ENCODE measurements around the gene CTNNA2.
"Not testable (repeated sequence)": the region's sequence is repeated elsewhere in the genome, so short reads cannot be mapped to it uniquely, and the experiment has no call there.

CTNNA2 gene

GRCh38 chr2:80091237-80091636 is 578.4 kb downstream of the CTNNA2 start:
- H3K18ac ChIP-seq (ENCODE audit: low read depth in 1 of 2, low read length in 2 of 2) = no peak overlapping the region
- no peak overlapping the region for H2BK120ac ChIP-seq (ENCODE audit: low read depth, low read length)
- H4K8ac ChIP-seq (ENCODE audit: low read length) = no peak overlapping the region
- WGBS = 71% methylated on average over 4 of the region's 4 CpGs
- no peak overlapping the region for H3K23ac ChIP-seq (ENCODE audit: low read length in 2 of 2)
- H3K27ac ChIP-seq (ENCODE audit: low read length, poor library complexity, severe bottlenecking) = no peak overlapping the region
- no peaks in the 10 kb centered on the region for H3K36me3 ChIP-seq (ENCODE audit: control insufficient read depth in 1 of 2, insufficient read depth in 2 of 2, low read depth in 1 of 2, low read length in 2 of 2)
- H3K9ac ChIP-seq (ENCODE audit: low read length) = no peak overlapping the region
- H3K4ac ChIP-seq (ENCODE audit: low read depth in 1 of 2, low read length in 2 of 2) = no peak overlapping the region
- no peaks in the 10 kb centered on the region for H3K4me1 ChIP-seq (ENCODE audit: control insufficient read depth, insufficient read depth, low read depth, low read length)
- no peak overlapping the region for H3K4me2 ChIP-seq (ENCODE audit: low read length, poor library complexity, severe bottlenecking)
- H2BK15ac ChIP-seq (ENCODE audit: low read depth, poor library complexity, severe bottlenecking) = no peak overlapping the region
- H3K14ac ChIP-seq (ENCODE audit: low read length in 2 of 2) = no peak overlapping the region
- H2BK12ac ChIP-seq (ENCODE audit: low read length in 2 of 2) = no peak overlapping the region
- H2BK5ac ChIP-seq (ENCODE audit: low read depth, low read length, poor library complexity, severe bottlenecking) = no peak overlapping the region
- H2AFZ ChIP-seq (ENCODE audit: low read depth, low read length) = no peak overlapping the region
- H3K9me3 ChIP-seq (ENCODE audit: control insufficient read depth, low read length) = no peaks in the 10 kb centered on the region
- H3K27me3 ChIP-seq (ENCODE audit: control insufficient read depth in 1 of 2, insufficient read depth in 1 of 2, low read length in 2 of 2) = no peaks in the 10 kb centered on the region
- H3K79me1 ChIP-seq (replicated peaks; ENCODE audit: low read length, poor library complexity, severe bottlenecking) = no peaks in the 10 kb centered on the region
- no peak overlapping the region for H3K4me3 ChIP-seq (ENCODE audit: insufficient read depth in 1 of 2, low read depth in 1 of 2, low read length in 2 of 2)
- H4K91ac ChIP-seq (ENCODE audit: low read length) = no peak overlapping the region
- H2AK5ac ChIP-seq (ENCODE audit: low read length, severe bottlenecking) = no peak overlapping the region
- no peak for DNase-seq

GRCh38 chr2:80092474-80092873 is 579.6 kb downstream of the CTNNA2 start:
- Histone ChIP-seq H4K91ac (ENCODE audit: low read length) (no peak overlapping the region), H4K8ac (ENCODE audit: low read length) (no peak overlapping the region), H3K27me3 (ENCODE audit: control insufficient read depth in 1 of 2, insufficient read depth in 1 of 2, low read length in 2 of 2) (no peaks in the 10 kb centered on the region), H3K23ac (ENCODE audit: low read length in 2 of 2) (no peak overlapping the region), H3K4me1 (ENCODE audit: control insufficient read depth, insufficient read depth, low read depth, low read length) (no peaks in the 10 kb centered on the region), H2AK5ac (ENCODE audit: low read length, severe bottlenecking) (no peak overlapping the region), H3K4me3 (ENCODE audit: insufficient read depth in 1 of 2, low read depth in 1 of 2, low read length in 2 of 2) (no peak overlapping the region), H2BK15ac (ENCODE audit: low read depth, poor library complexity, severe bottlenecking) (no peak overlapping the region), H3K27ac (ENCODE audit: low read length, poor library complexity, severe bottlenecking) (no peak overlapping the region), H2AFZ (ENCODE audit: low read depth, low read length) (no peak overlapping the region), H3K4ac (ENCODE audit: low read depth in 1 of 2, low read length in 2 of 2) (no peak overlapping the region), H2BK12ac (ENCODE audit: low read length in 2 of 2) (no peak overlapping the region), H2BK5ac (ENCODE audit: low read depth, low read length, poor library complexity, severe bottlenecking) (no peak overlapping the region), H3K4me2 (ENCODE audit: low read length, poor library complexity, severe bottlenecking) (no peak overlapping the region), H3K14ac (ENCODE audit: low read length in 2 of 2) (no peak overlapping the region), H2BK120ac (ENCODE audit: low read depth, low read length) (no peak overlapping the region), H3K9me3 (ENCODE audit: control insufficient read depth, low read length) (no peaks in the 10 kb centered on the region), H3K9ac (ENCODE audit: low read length) (no peak overlapping the region), H3K79me1 (replicated peaks; ENCODE audit: low read length, poor library complexity, severe bottlenecking) (no peaks in the 10 kb centered on the region), H3K18ac (ENCODE audit: low read depth in 1 of 2, low read length in 2 of 2) (no peak overlapping the region), H3K36me3 (ENCODE audit: control insufficient read depth in 1 of 2, insufficient read depth in 2 of 2, low read depth in 1 of 2, low read length in 2 of 2) (no peaks in the 10 kb centered on the region)
- no peak for DNase-seq

DNA sequence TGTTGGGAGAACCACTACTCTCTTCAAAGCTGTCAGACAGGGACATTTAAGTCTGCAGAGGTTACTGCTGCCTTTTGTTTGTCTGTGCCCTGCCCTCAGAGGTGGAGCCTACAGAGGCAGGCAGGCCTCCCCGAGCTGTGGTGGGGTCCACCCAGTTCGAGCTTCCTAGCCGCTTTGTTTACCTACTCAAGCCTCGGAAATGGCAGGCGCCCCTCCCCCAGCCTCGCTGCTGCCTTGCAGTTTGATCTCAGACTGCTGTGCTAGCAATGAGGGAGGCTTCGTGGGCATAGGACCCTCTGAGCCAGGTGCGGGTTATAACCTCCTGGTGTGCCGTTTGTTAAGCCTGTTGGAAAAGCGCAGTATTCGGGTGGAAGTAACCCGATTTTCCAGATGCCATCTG is 585.7 kb downstream of the CTNNA2 start:
- H3K36me3 ChIP-seq (ENCODE audit: control insufficient read depth in 1 of 2, insufficient read depth in 2 of 2, low read depth in 1 of 2, low read length in 2 of 2); H3K27ac ChIP-seq (ENCODE audit: low read length, poor library complexity, severe bottlenecking); H2BK15ac ChIP-seq (ENCODE audit: low read depth, poor library complexity, severe bottlenecking); H2BK5ac ChIP-seq (ENCODE audit: low read depth, low read length, poor library complexity, severe bottlenecking); H3K18ac ChIP-seq (ENCODE audit: low read depth in 1 of 2, low read length in 2 of 2); H2AFZ ChIP-seq (ENCODE audit: low read depth, low read length); H2AK5ac ChIP-seq (ENCODE audit: low read length, severe bottlenecking); H3K79me1 ChIP-seq (replicated peaks; ENCODE audit: low read length, poor library complexity, severe bottlenecking); H2BK12ac ChIP-seq (ENCODE audit: low read length in 2 of 2); H3K4me1 ChIP-seq (ENCODE audit: control insufficient read depth, insufficient read depth, low read depth, low read length); H4K8ac ChIP-seq (ENCODE audit: low read length); H3K9ac ChIP-seq (ENCODE audit: low read length); H3K4me3 ChIP-seq (ENCODE audit: insufficient read depth in 1 of 2, low read depth in 1 of 2, low read length in 2 of 2); H3K4me2 ChIP-seq (ENCODE audit: low read length, poor library complexity, severe bottlenecking); H3K4ac ChIP-seq (ENCODE audit: low read depth in 1 of 2, low read length in 2 of 2); H3K14ac ChIP-seq (ENCODE audit: low read length in 2 of 2); DNase-seq; H3K23ac ChIP-seq (ENCODE audit: low read length in 2 of 2); H3K27me3 ChIP-seq (ENCODE audit: control insufficient read depth in 1 of 2, insufficient read depth in 1 of 2, low read length in 2 of 2); H2BK120ac ChIP-seq (ENCODE audit: low read depth, low read length); H3K9me3 ChIP-seq (ENCODE audit: control insufficient read depth, low read length); H4K91ac ChIP-seq (ENCODE audit: low read length): not testable (repeated sequence)
- 92% methylated on average over 12 of the region's 12 CpGs for WGBS

- Histone ChIP-seq H3K23ac (ENCODE audit: low read length in 2 of 2) (no peak overlapping the region), H3K14ac (ENCODE audit: low read length in 2 of 2) (no peak overlapping the region), H3K4me3 (ENCODE audit: insufficient read depth in 1 of 2, low read depth in 1 of 2, low read length in 2 of 2) (no peak overlapping the region), H2AFZ (ENCODE audit: low read depth, low read length) (no peak overlapping the region), H3K9ac (ENCODE audit: low read length) (no peak overlapping the region), H3K27me3 (ENCODE audit: control insufficient read depth in 1 of 2, insufficient read depth in 1 of 2, low read length in 2 of 2) (no peaks in the 10 kb centered on the region), H3K27ac (ENCODE audit: low read length, poor library complexity, severe bottlenecking) (no peak overlapping the region), H3K18ac (ENCODE audit: low read depth in 1 of 2, low read length in 2 of 2) (no peak overlapping the region), H3K4me1 (ENCODE audit: control insufficient read depth, insufficient read depth, low read depth, low read length) (no peaks in the 10 kb centered on the region), H3K4me2 (ENCODE audit: low read length, poor library complexity, severe bottlenecking) (no peak overlapping the region), H2BK5ac (ENCODE audit: low read depth, low read length, poor library complexity, severe bottlenecking) (no peak overlapping the region), H4K91ac (ENCODE audit: low read length) (no peak overlapping the region), H2BK12ac (ENCODE audit: low read length in 2 of 2) (no peak overlapping the region), H2BK120ac (ENCODE audit: low read depth, low read length) (no peak overlapping the region), H3K36me3 (ENCODE audit: control insufficient read depth in 1 of 2, insufficient read depth in 2 of 2, low read depth in 1 of 2, low read length in 2 of 2) (no peaks in the 10 kb centered on the region), H3K79me1 (replicated peaks; ENCODE audit: low read length, poor library complexity, severe bottlenecking) (no peaks in the 10 kb centered on the region), H2BK15ac (ENCODE audit: low read depth, poor library complexity, severe bottlenecking) (no peak overlapping the region), H2AK5ac (ENCODE audit: low read length, severe bottlenecking) (no peak overlapping the region), H4K8ac (ENCODE audit: low read length) (no peak overlapping the region), H3K9me3 (ENCODE audit: control insufficient read depth, low read length) (no peaks in the 10 kb centered on the region), H3K4ac (ENCODE audit: low read depth in 1 of 2, low read length in 2 of 2) (no peak overlapping the region)
- DNase-seq = peak; percentile 62
- WGBS = no CpG with 5 or more reads among the region's 1 CpG
Measured at GRCh38 chr2:80102026-80102425, 589.2 kb downstream of the CTNNA2 start.
